Right lobe of liver (tissue), 6 donors: ENCODE results near the gene FAM153A. TPM values are rescaled to one million over a fixed set of nuclear protein-coding genes. Genes with fewer than 3 reads are reported as not detected.
"Not testable (repeated sequence)": the region's sequence is repeated elsewhere in the genome, so short reads cannot be mapped to it uniquely, and the experiment has no call there.

Experiments
- ATAC-seq, 4 donors: fragments of 200-7000 bp; cut with Tn5 transposase; one replicate each; pipeline ENCODE4 v1.9.1; 2020; ENCODE audit warnings: mild to moderate bottlenecking in 4 of 4, moderate library complexity in 4 of 4
- DNase-seq, 3 donors: peaks; one replicate each; pipeline ENCODE4 v3.0.0-alpha.2; 2020
- H3K27ac ChIP-seq, 3 donors: fragments of 200-600 bp; one replicate each; pipeline ENCODE4 v1.8.0; 2022
- H3K27me3 ChIP-seq, 2 donors: fragments of 200-600 bp; one replicate each; pipeline ENCODE4 v1.8.0; 2022
- H3K36me3 ChIP-seq, 4 donors: fragments of 200-600 bp; sonication (generic) in 1 of 4; one replicate each; pipeline versions ENCODE4 v1.5.1 to v1.8.0; 2017 to 2022; ENCODE audit warnings: control low read depth in 1 of 4
- H3K4me1 ChIP-seq, 4 donors: fragments of 200-600 bp; sonication (generic) in 1 of 4; one replicate each; pipeline versions ENCODE4 v1.5.1 to v1.8.0; 2017 to 2022; ENCODE audit warnings: control low read depth in 1 of 4
- H3K4me3 ChIP-seq, 3 donors: fragments of 200-600 bp; one replicate each; pipeline ENCODE4 v1.8.0; 2022
- H3K9me3 ChIP-seq, 4 donors: fragments of 200-600 bp; sonication (generic) in 1 of 4; one replicate each; pipeline versions ENCODE4 v1.5.1 to v1.8.0; 2017 to 2022; ENCODE audit warnings: control low read depth in 1 of 4
- WGBS: methylation state at CpG from one replicate; pipeline ENCODE4 v1.1.6; 2018; ENCODE audit warnings: low coverage, low lambda C conversion rate; ENCODE audit not compliant: insufficient coverage; ENCODE audit errors: missing lambda C conversion rate; 5-methylcytosine and 5-hydroxymethylcytosine counted together
- intact Hi-C, 2 donors: fragments of 100-400 bp; cut with DNase I; formaldehyde crosslinking; loops; one replicate each; pipeline versions ENCODE4 v1.11.2 to v1.14.1; 2022
- total RNA-seq, 6 experiments: library from RNA; depleted of rRNA in 2 of 6; stranded (reverse); fragments of >200 nt in 2 of 6; fragmentation: NEBNext Ultra II Directional in 3 of 6; extraction: Animal tissue kit (Norgen Biotek cat#: 25700) in 3 of 6; gene quantifications; one replicate each; pipeline versions ENCODE4 v1.1.0 to v1.2.4, GENCODE V29; 2016 to 2023
- donor health status: DM: no; HTN: yes; CAD: no.
- donor health status: DM: no; HTN: no; CAD: no.
- donor health status: DM: no; HTN: no; CAD: no.
- donor health status: DM: no; HTN: yes; CAD: no.
- donor health status: DM: no; HTN: yes; CAD: no.

FAM153A gene
- total RNA-seq, 6 experiments from 2014 or later = 0.37 to 2.4 (median 0.81) TPM

- H3K4me3 ChIP-seq, H3K4me1 ChIP-seq, intact Hi-C loops, ATAC-seq, H3K27ac ChIP-seq, DNase-seq, H3K27me3 ChIP-seq, H3K36me3 ChIP-seq, H3K9me3 ChIP-seq: not testable (repeated sequence)
- no CpG with 5 or more reads among the region's 32 CpGs for WGBS
Observed at GRCh38 chr5:177688091-177688490, 94.6 kb downstream of the FAM153A start.

GRCh38 chr5:177681920-177682319 lies 100.8 kb downstream of the FAM153A start:
- DNase-seq, H3K4me3 ChIP-seq, H3K36me3 ChIP-seq, H3K27me3 ChIP-seq, H3K27ac ChIP-seq, ATAC-seq, H3K4me1 ChIP-seq, H3K9me3 ChIP-seq, intact Hi-C loops: not testable (repeated sequence)
- 25% methylated on average over 1 of the region's 1 CpG for WGBS

Other genes starting within 250 kb of the FAM153A start
- 10 to 100 TPM; 22.1 to 55.4 (median 39.2) TPM for gene FAM193B, start 228.3 kb downstream of the FAM153A start, total RNA-seq
- gene TMED9, start 190.7 kb downstream of the FAM153A start, total RNA-seq = 100 to 1,000 TPM in 5 of 6 experiments, 10 to 100 TPM in 1; 81.8 to 149 (median 133) TPM
- gene B4GALT7, start 182.8 kb downstream of the FAM153A start, total RNA-seq = 10 to 100 TPM in 5 of 6 experiments, 1 to 10 TPM in 1; 9.3 to 28.7 (median 14.1) TPM
- gene PROP1, start 213.3 kb upstream of the FAM153A start, total RNA-seq = not detected